GM13977 (cell line): ENCODE measurements around the gene KPTN.
A peak's percentile ranks its signal among the peaks of the same experiment; 100 is the strongest.

Experiments
- DNase-seq: peaks from one replicate; pipeline ENCODE4 v3.0.0; 2012; ENCODE audit warnings: low spot score
- in situ Hi-C: fragments of 300-500 bp; cut with MboI; formaldehyde crosslinking; loops from one replicate; pipeline ENCODE4 v1.12.0; 2022; ENCODE audit warnings: low sequenced_read_pairs, low pct_unique_long_range_greater_than_20kb, mixed read lengths, inconsistent platforms; ENCODE audit not compliant: unreplicated experiment
- TF ChIP-seq, protein P1 (sequence below): IDR thresholded peaks from 2 replicates; pipeline ENCODE4 v1.5.1; 2012; ENCODE audit warnings: mild to moderate bottlenecking, control low read depth; ENCODE audit not compliant: insufficient read depth; ENCODE audit errors: extremely low read depth, missing control alignments

Gene KPTN

DNA sequence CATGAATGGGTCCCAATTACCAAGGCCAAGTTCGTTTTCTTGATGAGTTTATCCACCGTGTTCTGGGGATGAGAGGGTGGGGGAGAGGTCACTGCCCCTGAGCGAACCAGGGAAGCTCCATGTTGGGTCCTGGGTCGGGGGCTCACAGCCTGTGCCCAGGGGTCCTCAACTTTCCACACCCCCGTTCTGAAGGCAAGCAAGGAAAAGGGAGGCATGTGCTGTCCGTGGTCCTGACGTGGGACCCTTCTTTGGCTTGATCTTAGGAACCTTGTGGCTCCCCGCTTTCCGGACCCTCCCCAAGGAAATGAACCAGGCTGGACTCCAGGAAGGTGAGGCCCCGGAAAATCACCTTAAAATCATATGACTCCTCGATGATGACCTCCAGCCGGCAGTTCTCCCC, 46.5 kb downstream of the KPTN start:
- no peak for DNase-seq
- TF ChIP-seq, protein P1, sequence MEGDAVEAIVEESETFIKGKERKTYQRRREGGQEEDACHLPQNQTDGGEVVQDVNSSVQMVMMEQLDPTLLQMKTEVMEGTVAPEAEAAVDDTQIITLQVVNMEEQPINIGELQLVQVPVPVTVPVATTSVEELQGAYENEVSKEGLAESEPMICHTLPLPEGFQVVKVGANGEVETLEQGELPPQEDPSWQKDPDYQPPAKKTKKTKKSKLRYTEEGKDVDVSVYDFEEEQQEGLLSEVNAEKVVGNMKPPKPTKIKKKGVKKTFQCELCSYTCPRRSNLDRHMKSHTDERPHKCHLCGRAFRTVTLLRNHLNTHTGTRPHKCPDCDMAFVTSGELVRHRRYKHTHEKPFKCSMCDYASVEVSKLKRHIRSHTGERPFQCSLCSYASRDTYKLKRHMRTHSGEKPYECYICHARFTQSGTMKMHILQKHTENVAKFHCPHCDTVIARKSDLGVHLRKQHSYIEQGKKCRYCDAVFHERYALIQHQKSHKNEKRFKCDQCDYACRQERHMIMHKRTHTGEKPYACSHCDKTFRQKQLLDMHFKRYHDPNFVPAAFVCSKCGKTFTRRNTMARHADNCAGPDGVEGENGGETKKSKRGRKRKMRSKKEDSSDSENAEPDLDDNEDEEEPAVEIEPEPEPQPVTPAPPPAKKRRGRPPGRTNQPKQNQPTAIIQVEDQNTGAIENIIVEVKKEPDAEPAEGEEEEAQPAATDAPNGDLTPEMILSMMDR = no peak
- in situ Hi-C loops = loop anchor here (5.0 kb wide), 1 partner anchor 260 kb away; no protein-coding TSS in a partner anchor

GRCh38 chr19:47436712-47437401, 47.2 kb downstream of the KPTN start:
- peak; percentile 85 for DNase-seq
- TF ChIP-seq, protein P1 = peak; percentile 91
- in situ Hi-C loops = loop anchor here (5.0 kb wide), 1 partner anchor 260 kb away; no protein-coding TSS in a partner anchor

DNA sequence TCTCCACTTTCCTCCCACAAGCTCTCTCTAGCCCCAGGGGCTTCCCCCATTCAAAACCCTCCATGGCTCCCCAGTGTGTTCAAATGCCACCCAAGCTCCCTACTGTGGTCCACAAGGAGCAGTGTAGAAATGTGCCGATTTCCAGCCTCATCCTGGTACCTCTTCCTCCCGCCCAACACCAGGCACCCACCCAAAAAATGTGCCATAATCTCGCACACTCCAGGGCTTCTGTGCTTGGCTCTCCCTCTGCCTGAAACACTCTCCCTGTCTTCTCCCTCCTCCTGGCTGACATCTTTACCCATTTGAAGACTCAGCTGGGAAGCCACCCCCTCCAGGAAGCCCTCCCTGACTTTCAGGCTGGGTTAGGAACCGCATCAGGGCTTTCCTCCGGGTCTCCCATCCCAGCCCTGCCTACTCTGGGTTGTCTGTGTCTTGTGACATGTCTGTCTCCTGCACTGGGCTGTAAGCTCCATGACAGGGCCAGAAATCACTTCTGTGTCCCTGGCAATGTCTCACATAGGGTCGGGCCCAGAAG, 48.1 kb downstream of the KPTN start:
- in situ Hi-C loops = loop anchor here (5.0 kb wide), 1 partner anchor 261 kb away; no protein-coding TSS in a partner anchor
- DNase-seq = no peak
- TF ChIP-seq, protein P1 = no peak

DNA sequence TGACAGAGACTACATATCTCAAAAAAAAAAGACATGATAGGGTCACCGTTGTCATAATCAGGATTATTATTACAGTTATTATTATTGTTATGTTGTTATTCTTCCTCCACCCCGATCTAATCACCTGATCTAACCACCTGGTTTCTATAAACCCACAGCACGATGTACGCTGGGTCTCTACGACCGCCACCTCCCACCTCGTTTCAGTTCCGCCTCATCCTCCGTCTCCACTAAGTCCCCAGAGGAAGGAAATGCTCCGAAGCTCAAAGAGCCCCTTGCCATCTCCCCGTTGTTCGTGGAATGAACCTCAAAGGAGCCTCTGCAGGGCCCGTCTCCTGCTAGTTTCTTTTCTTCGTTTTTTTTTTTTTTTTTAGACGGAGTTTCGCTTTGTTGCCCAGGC, 48.8 kb downstream of the KPTN start:
- in situ Hi-C loops = loop anchor here (5.0 kb wide), 1 partner anchor 262 kb away; no protein-coding TSS in a partner anchor
- no peak for DNase-seq
- TF ChIP-seq, protein P1 = no peak

GRCh38 chr19:47434088-47434487, 49.9 kb downstream of the KPTN start:
- DNase-seq = no peak
- in situ Hi-C loops = no loop called here
- TF ChIP-seq, protein P1 = no peak

DNA sequence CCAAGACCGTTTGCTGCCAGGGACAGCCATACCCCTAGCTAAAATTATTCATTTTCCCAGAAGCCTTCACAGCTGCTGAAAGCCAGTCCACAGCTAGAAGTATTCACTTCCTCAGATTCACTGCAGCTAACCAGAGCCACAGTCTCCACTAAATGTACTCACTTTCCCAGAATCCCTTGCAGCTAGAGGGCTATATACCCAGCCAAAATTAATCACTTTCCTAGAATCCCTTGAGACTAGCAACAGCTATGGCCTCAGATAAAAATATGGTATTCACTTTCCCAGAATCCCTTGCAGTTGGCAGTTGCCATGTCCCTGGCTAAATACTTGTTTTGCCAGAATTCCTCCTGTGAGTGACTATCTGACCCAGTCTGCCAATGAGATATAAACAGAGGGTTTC, 50.9 kb downstream of the KPTN start:
- TF ChIP-seq, protein P1 = no peak
- DNase-seq = no peak
- in situ Hi-C loops = no loop called here
